ENCODE data around the gene PSAP. TPM values are rescaled to one million over a fixed set of nuclear protein-coding genes. Genes with fewer than 3 reads are reported as not detected.

PSAP gene
- total RNA-seq, 2 experiments from 2014 or later: 191 to 206 TPM

- no peak for TF ChIP-seq CTCF (IDR thresholded peaks at IDR 0.05)
- no peaks in the 10 kb centered on the region for H3K27me3 ChIP-seq (ENCODE audit: control insufficient read depth in 1 of 2, insufficient read depth in 2 of 2, low read length in 2 of 2)
- Mint-ChIP-seq H3K4me1 (ENCODE audit: low read depth) (peaks cover 84% of the 10 kb centered on the region), H3K4me3 (peak overlapping the region; percentile 46), H3K36me3 (ENCODE audit: low read depth) (peaks cover 7% of the 10 kb centered on the region), H3K9me3 (no peaks in the 10 kb centered on the region), H3K27ac (no peak overlapping the region), H3K27me3 (no peaks in the 10 kb centered on the region)
- H3K9me3 ChIP-seq (ENCODE audit: control insufficient read depth in 1 of 2, insufficient read depth in 1 of 2, low read length in 2 of 2): no peaks in the 10 kb centered on the region
- DNase-seq (peak in 1 of 14 experiments; percentile 42), ATAC-seq (ENCODE audit: poor library complexity) (no peak)
- peaks cover 47% of the 10 kb centered on the region for H3K4me1 ChIP-seq (ENCODE audit: insufficient read depth, low read length)
- ChIA-PET CTCF (no interaction called here), POLR2A (no interaction called here)
- H3K27ac ChIP-seq (ENCODE audit: low read depth in 1 of 2, low read length in 2 of 2): no peak overlapping the region
- intact Hi-C loops (cut with DNase I, micrococcal nuclease): no loop called here
- no peak overlapping the region for H3K4me3 ChIP-seq (ENCODE audit: low read length)
- no peaks in the 10 kb centered on the region for H3K36me3 ChIP-seq (ENCODE audit: insufficient read depth, low read length)
Observed at GRCh38 chr10:71846816-71847215, 4.2 kb downstream of the PSAP start.

GRCh38 chr10:71845410-71846405, 5.3 kb downstream of the PSAP start:
- DNase-seq (no peak), ATAC-seq (ENCODE audit: poor library complexity) (no peak)
- Histone ChIP-seq H3K4me3 (ENCODE audit: low read length) (no peak overlapping the region), H3K27ac (ENCODE audit: low read depth in 1 of 2, low read length in 2 of 2) (no peak overlapping the region), H3K27me3 (ENCODE audit: control insufficient read depth in 1 of 2, insufficient read depth in 2 of 2, low read length in 2 of 2) (no peaks in the 10 kb centered on the region), H3K4me1 (ENCODE audit: insufficient read depth, low read length) (peaks cover 48% of the 10 kb centered on the region), H3K9me3 (ENCODE audit: control insufficient read depth in 1 of 2, insufficient read depth in 1 of 2, low read length in 2 of 2) (no peaks in the 10 kb centered on the region), H3K36me3 (ENCODE audit: insufficient read depth, low read length) (no peaks in the 10 kb centered on the region)
- ChIA-PET POLR2A (no interaction called here), CTCF (interaction anchor here (0.6 to 1.0 kb wide), 2 partner anchors 9 to 14 kb away, joined by 3 to 4 read pairs; no protein-coding TSS in a partner anchor)
- Mint-ChIP-seq H3K27ac (no peak overlapping the region), H3K36me3 (ENCODE audit: low read depth) (peaks cover 6% of the 10 kb centered on the region), H3K4me1 (ENCODE audit: low read depth) (peaks cover 83% of the 10 kb centered on the region), H3K9me3 (no peaks in the 10 kb centered on the region), H3K27me3 (no peaks in the 10 kb centered on the region), H3K4me3 (peak overlapping the region; percentile 20)
- intact Hi-C loops (cut with DNase I, micrococcal nuclease): no loop called here
- no peak for TF ChIP-seq CTCF (IDR thresholded peaks at IDR 0.05)

- intact Hi-C loops (cut with DNase I, micrococcal nuclease): no loop called here
- Histone ChIP-seq H3K27ac (ENCODE audit: low read depth in 1 of 2, low read length in 2 of 2) (no peak overlapping the region), H3K9me3 (ENCODE audit: control insufficient read depth in 1 of 2, insufficient read depth in 1 of 2, low read length in 2 of 2) (no peaks in the 10 kb centered on the region), H3K4me1 (ENCODE audit: insufficient read depth, low read length) (peaks cover 42% of the 10 kb centered on the region), H3K36me3 (ENCODE audit: insufficient read depth, low read length) (no peaks in the 10 kb centered on the region), H3K4me3 (ENCODE audit: low read length) (no peak overlapping the region), H3K27me3 (ENCODE audit: control insufficient read depth in 1 of 2, insufficient read depth in 2 of 2, low read length in 2 of 2) (no peaks in the 10 kb centered on the region)
- ATAC-seq (ENCODE audit: poor library complexity) (no peak), DNase-seq (no peak)
- ChIA-PET POLR2A (no interaction called here), CTCF (interaction anchor here (0.6 kb wide), 1 partner anchor 15 kb away, joined by 4 read pairs; no protein-coding TSS in a partner anchor)
- H3K27ac Mint-ChIP-seq: no peak overlapping the region
- no peaks in the 10 kb centered on the region for H3K9me3 Mint-ChIP-seq
- H3K4me3 Mint-ChIP-seq: no peak overlapping the region
- H3K4me1 Mint-ChIP-seq (ENCODE audit: low read depth): peaks cover 84% of the 10 kb centered on the region
- no peak for TF ChIP-seq CTCF (IDR thresholded peaks at IDR 0.05)
- no peaks in the 10 kb centered on the region for H3K27me3 Mint-ChIP-seq
- no peaks in the 10 kb centered on the region for H3K36me3 Mint-ChIP-seq (ENCODE audit: low read depth)
Observed at GRCh38 chr10:71844695-71845094, 6.4 kb downstream of the PSAP start.

All from CD4-positive, alpha-beta T cell (primary cell).